ENCODE data around the gene EFEMP1. TPM values are rescaled to one million over a fixed set of nuclear protein-coding genes. Genes with fewer than 3 reads are reported as not detected.

The EFEMP1 gene
- total and polyA plus RNA-seq, 9 of the 15 experiments (the other 6 are each of a cell fraction or from before 2014, with no cell fraction given) = 0.05 to 6.2 (median 0.22) TPM

- TF ChIP-seq PBX2 (CRISPR knock-in tag; IDR thresholded peaks at IDR 0.05; ENCODE audit: low read depth) (no peak), PBX2 (tag; conservative IDR thresholded peaks at IDR 0.05; ENCODE audit: low read depth) (no peak), HCFC1 (IDR thresholded peaks at IDR 0.05; ENCODE audit: low read depth, low read length) (no peak)
Observed at GRCh38 chr2:55932843-55933242, 9.3 kb upstream of the EFEMP1 start (continued).

DNA sequence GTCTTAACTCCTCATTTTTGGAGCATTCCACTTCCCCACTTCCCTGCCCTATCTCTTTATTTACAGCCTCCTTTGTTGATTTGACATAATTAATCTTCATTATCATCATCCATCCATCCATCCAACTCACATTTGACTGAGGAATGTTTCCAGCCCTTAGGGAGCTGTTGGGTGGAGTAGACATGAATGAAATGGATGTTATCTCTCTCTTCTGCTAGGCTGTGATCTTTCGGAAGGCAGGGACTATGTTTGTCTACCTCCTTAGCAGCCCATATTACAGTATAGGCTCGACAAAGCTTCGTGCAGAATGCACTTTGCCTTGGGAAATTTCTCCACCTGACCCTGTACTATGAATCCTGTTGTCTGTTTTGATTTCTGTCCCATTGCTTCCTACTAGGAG lies 7.7 kb upstream of the EFEMP1 start:
- Histone ChIP-seq H3K79me2 (ENCODE audit: control insufficient read depth, insufficient read depth, low read length) (no peaks in the 10 kb centered on the region), H3K9me1 (ENCODE audit: control insufficient read depth, insufficient read depth, low read length) (no peaks in the 10 kb centered on the region), H3K36me3 (ENCODE audit: control insufficient read depth, insufficient read depth, low read length) (no peaks in the 10 kb centered on the region), H3K27ac (ENCODE audit: extremely low read depth, low read depth, low read length) (no peak overlapping the region), H2AFZ (ENCODE audit: low read depth, low read length) (no peak overlapping the region), H3K4me1 (replicated peaks in 1 of 2; ENCODE audit: control insufficient read depth in 2 of 2, insufficient read depth in 2 of 2, low read length in 2 of 2) (no peaks in the 10 kb centered on the region), H4K20me1 (replicated peaks; ENCODE audit: control insufficient read depth, insufficient read depth, low read length) (no peaks in the 10 kb centered on the region), H3K4me3 (no peak overlapping the region), H3K9ac (ENCODE audit: insufficient read depth in 1 of 2, low read depth in 2 of 2, low read length in 2 of 2) (no peak overlapping the region), H3K4me2 (ENCODE audit: insufficient read depth, low read length) (no peak overlapping the region), H3K27me3 (ENCODE audit: control insufficient read depth in 2 of 2, insufficient read depth in 2 of 2, low read length in 2 of 2) (no peaks in the 10 kb centered on the region), H3K9me3 (replicated peaks; ENCODE audit: control insufficient read depth, insufficient read depth, low read depth, low read length) (no peaks in the 10 kb centered on the region)
- ChIA-PET POLR2A (interaction anchor here (0.6 to 0.9 kb wide), 2 partner anchors 32 to 108 kb away, joined by 3 read pairs; no protein-coding TSS in a partner anchor), CTCF (ENCODE audit: low intra/inter-chr PET ratio) (no interaction called here)
- FAIRE-seq (no peak), DNase-seq (ENCODE audit: extremely low read depth in 1 of 4, low spot score in 3 of 4) (no peak), ATAC-seq (no peak)
- in situ Hi-C loops (cut with MboI) = no loop called here
- no TSS peak for BruUV-seq (replicated peaks)
- intact Hi-C loops (cut with micrococcal nuclease) = no loop called here
- 0% methylated on average over 3 of the region's 3 CpGs for WGBS (ENCODE audit: insufficient coverage, low coverage, missing lambda C conversion rate)
- no peak for TF ChIP-seq HMGN3 (IDR thresholded peaks at IDR 0.05; ENCODE audit: borderline replicate concordance, extremely low read depth, insufficient read length, low read depth, low read length)
- TF ChIP-seq TAF9B (IDR thresholded peaks at IDR 0.05; ENCODE audit: partially characterized antibody) = no peak
- TF ChIP-seq STAT5B (CRISPR knock-in tag; IDR thresholded peaks at IDR 0.05) = no peak
- TF ChIP-seq PURB (CRISPR knock-in tag; IDR thresholded peaks at IDR 0.05; ENCODE audit: low read depth) = no peak

All from K562 (cell line).